GM19023 (cell line): ENCODE results near the gene CTBP2.

Experiments
- ATAC-seq: cut with Tn5 transposase; IDR thresholded peaks from one replicate; pipeline ENCODE4 v1.9.1; 2021; ENCODE audit warnings: mild to moderate bottlenecking, moderate library complexity; ENCODE audit not compliant: unreplicated experiment

Gene CTBP2

DNA sequence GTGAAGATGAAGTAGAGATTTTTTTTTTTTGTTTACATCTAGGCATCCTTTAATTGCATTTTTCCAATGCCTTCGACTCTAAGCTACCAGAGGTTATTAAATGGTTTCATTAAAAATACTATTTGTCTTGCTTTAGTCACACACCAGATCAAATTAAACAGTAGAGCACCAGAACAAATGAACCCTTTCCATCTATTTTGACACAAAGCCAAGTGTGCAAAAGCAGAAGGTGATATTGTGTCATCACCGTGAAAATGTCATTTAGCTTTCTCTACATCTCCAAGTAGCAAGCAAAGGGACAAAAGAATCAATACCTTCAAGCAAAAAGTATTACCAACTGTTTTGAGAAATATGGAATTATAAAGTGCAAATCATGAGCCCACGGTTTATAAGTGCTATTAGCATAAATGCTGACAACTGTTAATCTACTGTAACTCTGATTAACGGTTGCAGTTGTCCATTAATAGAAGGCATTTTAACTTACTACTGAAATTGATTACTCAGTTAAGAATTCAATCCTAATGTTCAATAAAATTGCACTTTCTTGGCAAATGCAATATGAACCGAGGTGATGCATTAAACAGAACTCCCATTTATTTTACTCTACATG, 49.1 kb downstream of the CTBP2 start:
- no peak for ATAC-seq

DNA sequence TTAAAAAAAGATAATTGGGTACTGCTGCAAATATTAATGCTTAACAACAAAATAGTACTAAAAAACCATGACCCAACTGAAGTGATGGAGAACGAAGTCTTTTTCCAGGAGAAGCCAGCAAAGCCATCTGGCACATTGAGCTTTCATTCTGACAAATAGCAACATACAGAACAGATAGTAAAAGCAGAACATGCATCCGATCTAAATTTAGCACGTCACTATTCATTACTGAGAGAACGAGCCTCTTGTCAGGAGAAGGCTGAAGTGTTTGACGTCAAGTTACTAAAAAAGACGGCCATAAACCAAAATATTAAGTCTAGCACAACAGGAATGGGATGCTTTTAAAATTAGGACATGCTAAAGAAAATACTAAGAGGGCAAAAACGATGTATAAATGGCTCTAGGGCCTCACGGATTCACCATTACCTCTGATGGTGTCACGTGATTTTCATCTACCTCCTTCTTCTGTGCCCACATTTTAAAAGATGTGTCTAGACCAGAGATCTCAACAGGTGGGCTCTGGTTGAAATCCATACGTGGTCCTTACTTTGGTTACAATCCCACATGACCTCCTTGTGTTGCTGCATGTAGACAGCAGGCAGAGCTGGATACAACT, 52.3 kb downstream of the CTBP2 start:
- no peak for ATAC-seq

DNA sequence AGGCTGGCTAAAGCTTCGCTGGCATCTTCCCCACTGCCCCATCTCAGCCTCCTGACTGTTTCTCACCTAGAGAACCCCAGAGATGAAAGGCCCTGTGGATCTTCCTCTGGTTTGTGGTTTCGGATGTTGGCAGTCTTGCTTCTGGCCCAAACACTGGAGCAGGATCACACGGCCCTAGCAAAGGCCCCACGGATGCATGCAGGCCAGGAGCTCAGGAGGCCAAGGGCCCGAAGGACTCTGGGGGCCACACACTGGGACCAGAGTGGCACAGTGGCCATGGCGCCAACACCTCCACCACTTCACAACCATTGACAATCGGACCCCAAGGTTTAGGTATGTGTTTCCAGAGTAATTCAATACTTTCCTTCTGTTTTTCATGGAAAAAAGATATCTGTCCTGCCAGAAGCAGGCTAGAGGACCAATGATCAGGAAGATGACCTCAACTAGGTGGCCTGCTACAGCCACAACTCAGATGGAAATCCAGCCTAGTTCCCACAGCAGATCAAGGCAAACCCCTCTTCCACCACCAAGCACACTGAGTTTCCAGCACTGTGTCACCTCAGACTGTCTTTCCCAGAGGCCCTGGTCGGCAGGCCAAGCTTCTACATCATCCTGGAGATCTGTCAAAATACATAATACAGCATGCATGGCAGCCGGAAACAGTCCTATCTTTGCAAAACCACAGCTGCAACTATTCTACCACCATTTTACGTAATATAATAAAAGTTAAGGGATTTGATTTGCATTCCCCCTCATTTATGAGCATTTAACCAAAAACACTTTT, 53.0 kb downstream of the CTBP2 start:
- no peak for ATAC-seq

DNA sequence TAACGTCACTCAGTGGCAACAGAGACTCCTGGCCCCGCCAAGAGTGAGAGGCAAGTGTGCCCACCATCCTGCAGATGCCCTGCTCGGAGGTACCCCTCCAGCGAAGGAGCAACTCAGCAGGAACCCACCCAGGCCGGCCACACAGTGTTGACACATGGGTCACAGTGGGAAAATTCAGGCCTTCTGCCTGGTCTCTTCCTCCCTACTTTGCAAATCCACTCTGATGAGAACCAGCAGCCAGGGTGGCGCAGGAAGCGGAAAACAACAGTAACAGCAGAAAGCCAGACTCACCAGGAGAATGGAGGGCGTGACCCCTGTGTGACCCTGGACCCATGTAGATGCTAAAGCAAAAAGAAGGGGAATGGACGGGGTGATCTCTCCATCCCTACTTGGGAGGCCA, 53.8 kb downstream of the CTBP2 start:
- no peak for ATAC-seq

DNA sequence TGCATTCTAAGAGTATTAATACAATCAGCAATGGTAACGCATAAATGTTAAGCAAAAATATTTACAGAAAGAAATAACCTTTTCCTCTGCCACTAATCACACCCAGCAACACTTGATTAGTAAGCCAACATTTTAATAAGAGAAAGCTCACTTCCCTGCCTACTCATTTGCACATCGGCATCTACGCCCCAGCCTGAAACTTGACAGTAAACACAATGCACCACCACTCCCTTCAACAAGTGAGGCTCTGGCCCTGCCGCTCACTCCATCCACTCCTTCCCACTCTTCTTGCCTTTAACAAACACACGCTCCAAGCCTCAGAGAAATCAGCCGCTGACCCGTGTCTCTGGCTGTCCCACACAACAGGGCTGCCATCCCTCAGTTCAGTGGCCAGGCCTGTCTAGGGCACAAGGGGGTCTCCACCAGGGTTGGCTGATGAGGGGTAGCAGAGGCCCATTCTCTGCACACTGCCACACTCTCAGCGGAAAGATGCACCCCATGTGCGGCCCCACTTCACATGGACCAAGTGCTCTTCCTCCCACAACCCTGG, 54.6 kb downstream of the CTBP2 start:
- no peak for ATAC-seq

DNA sequence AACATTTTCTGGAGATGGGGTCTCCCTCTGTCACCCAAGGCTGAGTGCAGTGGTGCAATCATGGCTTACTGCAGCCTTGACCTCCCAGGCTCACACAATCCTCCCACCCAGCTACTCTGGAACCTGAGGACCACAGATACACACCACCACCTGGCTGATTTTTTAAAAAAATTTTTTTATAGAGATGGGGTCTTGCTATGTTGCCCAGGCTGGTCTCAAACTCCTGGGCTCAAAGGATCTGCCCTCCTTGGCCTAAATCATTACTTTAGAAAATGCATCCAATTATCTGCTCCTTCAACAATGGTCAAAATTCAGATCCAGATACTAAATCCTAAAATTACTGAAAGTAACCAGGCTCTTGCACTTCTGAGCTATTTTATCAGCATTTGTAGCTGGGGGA, 55.2 kb downstream of the CTBP2 start:
- no peak for ATAC-seq

DNA sequence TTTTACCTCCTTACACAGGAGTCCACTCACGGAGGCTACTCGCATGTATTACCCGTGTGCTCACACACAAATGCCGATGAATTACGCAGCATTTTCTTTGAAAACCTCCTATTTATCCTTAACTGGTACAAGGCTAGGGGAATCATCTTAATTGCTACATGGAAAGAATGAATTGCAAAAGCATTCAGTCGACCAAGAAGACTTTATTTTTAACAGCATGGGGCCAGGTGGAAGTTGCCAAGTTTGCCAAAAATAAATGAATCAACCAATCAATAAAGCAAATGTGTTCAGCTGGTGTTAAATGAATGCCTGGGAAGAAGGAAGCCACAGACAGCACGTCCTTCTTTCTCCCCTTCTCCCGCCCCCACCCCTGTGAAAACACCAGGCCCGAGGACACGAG, 55.8 kb downstream of the CTBP2 start:
- no peak for ATAC-seq

DNA sequence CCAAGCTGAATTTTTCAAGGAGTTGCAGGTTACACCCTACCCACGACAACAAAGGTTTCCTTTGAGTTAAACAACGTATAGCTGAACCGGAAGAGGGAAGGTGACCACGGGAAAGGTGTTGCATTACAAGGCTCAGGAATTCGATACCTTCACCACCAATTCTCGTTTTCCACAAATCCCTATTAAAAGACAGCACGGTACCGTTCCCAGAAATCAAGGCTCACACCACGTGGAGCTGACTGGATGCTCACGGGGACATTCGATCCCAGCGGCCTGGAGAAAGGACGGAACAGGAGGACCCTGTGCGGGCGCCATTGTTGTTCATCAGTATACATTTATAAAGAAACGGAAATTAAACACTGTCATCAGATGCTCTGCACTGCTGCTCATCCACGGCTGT, 56.4 kb downstream of the CTBP2 start:
- ATAC-seq: no peak

DNA sequence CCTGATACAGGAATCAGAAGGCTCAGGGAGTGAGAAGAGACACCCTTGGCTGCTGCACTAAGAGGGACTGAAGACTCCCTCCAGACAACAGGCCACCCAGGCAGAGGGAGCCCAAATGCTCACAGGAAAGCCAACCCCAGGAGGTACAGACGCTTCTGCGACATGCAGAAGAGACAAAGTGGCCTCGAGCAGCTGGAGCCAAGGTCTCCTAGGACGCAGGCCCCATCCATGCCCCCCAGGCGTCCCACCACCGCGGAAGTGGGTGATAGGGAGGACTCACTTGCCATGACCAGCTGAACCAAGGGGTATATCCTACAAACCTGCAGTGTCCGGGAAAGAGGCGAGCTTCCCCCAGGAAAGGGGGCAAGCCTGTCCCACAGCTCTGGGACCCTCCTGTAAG, 56.9 kb downstream of the CTBP2 start:
- ATAC-seq: no peak

DNA sequence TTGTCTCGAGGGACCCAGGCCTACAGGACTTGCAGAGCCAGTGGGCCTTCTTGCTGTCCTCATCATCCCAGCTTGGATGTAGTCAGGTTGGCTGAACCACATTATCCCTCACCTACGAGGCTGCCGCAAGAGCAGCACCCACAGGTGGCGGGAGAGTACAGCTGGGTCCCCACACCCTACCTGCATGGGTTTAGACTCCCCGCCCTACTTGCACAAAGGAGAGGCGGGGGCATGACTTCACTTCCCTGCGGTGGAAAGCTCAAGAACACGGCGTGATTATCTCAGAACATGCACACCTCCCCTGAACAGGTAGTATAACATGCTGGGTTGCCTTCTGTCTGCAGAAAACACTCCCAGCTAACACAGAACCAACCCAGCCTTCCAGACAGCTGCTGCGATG, 57.5 kb downstream of the CTBP2 start:
- no peak for ATAC-seq

DNA sequence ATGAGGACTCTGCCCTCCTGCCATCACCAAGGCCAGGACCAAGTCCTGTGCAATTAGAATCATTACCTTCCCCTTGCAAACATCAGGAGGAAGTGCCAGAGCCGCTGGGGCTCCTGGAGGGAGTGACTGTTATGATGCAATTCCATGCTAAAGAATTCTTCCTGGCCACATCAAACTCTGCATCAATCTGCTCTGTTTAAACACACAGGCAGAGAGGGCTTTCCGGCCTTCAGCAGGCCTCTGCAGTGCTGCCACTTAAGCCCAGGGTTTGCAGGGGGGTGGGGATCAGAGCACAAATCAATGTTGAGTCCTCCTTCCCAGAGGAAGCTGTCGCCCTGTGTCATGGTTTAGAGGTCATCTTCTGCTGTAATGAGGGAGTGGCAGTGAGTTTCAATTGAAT, 58.1 kb downstream of the CTBP2 start:
- no peak for ATAC-seq

DNA sequence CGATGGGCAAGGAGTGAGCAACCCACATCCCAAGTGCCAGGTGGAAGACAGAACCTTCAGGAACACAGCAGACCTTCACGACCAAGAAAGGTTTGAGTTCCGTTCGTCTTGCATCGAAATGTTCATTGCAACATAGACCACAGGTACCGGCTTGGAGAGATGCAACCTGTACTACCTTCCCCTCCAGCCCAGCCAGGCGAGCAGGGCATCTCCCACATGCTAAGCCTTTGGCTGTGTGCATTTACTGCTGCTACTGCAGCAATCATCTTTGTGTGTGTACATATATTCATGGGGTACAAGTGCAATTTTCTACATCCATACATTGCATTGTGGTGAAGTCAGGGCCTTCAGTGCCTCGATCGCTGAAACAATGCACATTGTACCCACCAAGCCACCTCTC, 58.8 kb downstream of the CTBP2 start:
- ATAC-seq: no peak

DNA sequence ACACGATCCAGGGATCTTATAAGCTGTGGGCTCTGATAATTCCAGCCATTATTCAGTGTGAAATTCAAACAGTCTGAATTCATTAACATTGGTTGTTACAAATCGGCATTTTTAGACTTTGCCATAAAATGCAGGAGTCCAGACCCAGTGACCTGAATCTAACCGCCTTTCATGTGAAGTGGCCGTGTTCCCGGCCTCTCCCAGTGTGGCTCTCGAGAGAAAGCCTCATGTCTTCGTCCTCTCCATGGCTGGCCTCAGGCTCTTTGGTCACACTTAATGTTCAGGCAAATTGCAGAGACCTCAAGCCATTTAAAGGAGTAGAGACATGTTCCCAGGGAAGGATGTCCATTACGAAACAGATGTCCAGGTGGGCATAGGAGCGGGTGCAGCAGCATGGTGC, 59.3 kb downstream of the CTBP2 start:
- no peak for ATAC-seq

DNA sequence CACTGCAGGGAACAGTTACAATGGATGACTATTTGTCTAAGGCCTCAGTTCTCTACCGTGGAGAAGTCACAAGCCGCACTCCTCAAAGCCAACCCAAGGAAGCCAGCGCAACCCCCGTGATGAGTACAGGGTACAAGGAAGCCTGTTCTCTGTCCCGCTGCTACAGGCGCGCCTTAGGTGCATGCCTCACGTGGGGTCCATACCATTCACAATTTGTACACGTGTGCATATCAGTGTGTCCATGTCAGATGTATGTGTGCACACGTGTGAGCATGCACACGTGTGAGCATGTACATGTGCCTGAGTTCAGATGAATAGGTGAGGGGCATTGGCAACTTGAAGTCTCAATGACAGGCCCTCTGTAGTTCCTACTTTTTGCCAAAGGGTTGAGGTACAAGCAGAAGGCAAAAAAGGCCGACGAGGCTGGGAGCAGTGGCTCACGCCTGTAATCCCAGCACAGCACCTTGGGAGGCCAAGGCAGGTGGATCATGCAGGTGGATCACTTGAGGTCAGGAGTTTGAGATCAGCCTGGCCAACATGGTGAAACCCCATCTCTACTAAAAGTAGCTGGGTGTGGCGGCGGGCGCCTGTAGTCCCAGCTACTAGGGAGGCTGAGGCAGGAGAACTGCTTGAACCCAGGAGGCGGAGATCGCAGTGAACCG, 62.8 kb downstream of the CTBP2 start:
- ATAC-seq: no peak

DNA sequence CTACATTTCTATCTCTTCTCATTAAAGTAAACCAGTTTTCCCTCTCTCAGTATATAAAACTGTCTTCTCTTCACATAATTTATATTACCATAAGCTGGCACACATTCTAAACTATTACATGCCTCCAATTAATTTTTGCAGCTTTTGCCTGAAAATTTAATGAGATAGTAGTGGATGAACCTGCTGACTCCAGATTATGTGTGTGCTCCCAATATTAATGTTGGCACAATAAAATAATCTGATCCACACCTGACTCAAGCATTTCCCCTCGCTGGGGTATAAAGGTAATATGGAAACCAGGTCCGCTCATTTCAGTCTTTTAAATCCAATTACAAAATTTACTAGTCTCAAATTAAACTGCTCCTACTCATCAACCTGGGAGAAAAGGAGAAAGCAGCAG, 63.4 kb downstream of the CTBP2 start:
- ATAC-seq: no peak

DNA sequence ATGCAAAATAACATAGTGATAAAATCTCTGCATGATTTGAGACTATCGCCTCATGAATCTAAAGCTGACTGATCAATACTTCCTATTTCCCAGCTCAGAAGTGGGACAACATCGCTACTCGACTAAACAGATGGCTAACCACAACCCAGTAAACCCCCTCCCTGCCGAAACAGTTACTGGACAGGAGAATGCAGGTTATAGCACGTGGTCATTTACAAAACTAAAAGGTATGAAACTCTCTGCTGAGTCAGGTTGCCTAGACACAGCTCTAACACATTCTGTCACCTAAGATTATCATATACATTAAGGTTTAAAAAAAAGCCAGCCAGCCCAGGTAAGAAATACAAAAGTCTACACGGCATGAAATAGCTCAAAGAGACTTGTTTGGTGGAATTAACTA, 64.0 kb downstream of the CTBP2 start:
- no peak for ATAC-seq

DNA sequence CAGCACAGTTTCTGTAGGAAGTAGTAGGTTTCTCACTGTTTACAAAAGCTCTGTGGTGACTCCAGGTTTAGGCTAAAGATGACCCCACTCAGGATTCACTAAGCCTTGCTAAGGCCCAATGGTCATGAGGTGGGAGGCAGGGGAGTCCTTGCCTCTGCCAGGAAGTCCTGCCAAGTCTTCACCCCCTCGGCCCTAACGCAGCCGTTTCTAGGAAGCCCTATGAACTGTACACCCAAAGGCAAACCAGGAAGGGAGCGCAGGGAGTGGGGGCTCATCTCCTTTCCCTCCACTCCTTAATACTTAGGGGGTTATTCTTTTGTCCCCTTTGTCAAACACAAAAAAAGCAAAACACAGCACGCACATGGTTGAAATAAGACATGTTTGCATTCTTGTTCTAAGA, 64.6 kb downstream of the CTBP2 start:
- ATAC-seq: no peak

DNA sequence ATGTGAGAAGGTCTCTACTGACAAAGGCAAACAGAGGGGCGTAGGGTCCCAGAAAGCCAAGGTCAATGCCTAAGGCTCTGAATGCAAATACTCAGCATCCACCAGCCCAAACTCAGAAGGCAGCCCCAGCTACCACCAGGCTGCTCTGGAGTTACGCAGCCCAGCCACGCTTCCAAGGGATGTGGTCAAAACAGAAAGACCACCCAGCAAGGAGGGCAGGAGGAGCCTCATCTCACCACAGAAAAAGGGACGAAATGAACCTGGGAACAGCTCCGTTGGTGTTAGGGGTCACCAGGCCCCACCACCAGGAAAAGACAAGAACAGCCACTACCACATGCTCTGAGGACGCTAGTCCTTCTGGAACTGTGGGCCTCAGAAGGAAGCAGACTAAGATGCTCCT, 65.1 kb downstream of the CTBP2 start:
- no peak for ATAC-seq

DNA sequence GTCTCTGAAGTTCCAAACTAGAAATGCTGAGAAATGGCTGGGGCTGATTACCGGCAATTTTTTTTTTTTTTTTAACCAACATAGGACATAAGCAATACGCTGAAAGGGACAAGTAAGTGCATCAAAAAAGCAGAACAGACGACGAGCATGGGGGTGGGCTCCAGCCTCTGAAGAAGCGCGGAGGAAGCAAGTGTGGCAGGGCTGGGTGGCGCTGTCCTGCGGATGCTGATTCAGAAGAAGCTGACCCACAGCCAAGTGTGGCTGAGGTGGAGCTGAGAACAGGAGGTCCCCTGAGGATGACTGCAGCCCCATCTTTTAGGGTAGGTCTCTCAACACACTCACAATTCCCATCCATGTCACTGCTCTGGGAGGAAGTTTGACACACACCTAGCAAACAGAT, 65.6 kb downstream of the CTBP2 start:
- no peak for ATAC-seq

DNA sequence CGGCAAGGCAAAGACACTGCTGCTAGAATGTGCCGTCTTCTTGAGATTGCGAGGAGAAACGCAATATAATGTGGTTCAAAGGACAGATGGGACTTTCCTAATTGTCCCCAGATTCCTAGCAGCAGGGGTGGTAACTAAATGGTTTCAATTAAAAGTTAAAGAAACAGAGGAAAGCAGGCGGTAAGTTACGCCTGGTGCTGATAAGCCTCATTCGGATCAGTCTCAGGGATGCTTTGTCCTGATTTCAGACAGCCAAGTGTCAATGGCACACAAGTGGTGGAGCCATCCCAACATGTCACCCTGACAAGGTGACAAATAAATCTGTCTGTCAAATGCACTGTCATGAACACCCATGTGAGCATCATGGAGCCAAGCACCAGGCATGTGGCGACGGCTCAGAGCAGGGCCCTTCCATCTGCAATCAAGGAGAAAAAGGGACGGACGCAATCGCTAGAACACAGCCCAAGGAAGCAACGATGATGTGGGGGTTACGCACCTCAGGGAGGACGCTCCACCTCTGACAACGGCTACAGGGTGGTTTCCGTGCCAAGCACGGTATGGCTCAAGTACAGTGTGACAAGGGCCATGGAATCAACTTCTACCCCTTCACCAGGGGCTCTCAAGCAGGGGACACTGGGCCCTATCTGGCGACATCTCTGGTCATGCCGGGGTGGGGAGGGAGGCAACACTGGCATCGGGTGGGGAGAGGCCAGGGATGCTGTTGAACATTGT, 66.2 kb downstream of the CTBP2 start:
- ATAC-seq: no peak
